HepG2 (cell line): ENCODE data around the gene CASZ1. TPM values are rescaled to one million over a fixed set of nuclear protein-coding genes. Genes with fewer than 3 reads are reported as not detected.
A peak's percentile ranks its signal among the peaks of the same experiment; 100 is the strongest.

Experiments used
- ATAC-seq: fragments of 200-7000 bp; cut with Tn5 transposase; 3 replicates; pipeline ENCODE4 v1.9.1; 2020; ENCODE audit warnings: mild to moderate bottlenecking, moderate library complexity
- BruUV-seq: library from RNA; stranded (reverse); fragments of 400-500 nt; replicated peaks from 2 replicates; lab custom pipeline; 2021; lab: Mats Ljungman, UMichigan
- CTCF ChIA-PET: fragments of 300-600 bp; formaldehyde crosslinking; extraction: SDS; loops from one replicate; lab custom pipeline; 2021; ENCODE audit warnings: low total read pairs, inconsistent platforms, low intra/inter-chr PET ratio; lab: Yijun Ruan, JAX
- POLR2A ChIA-PET: fragments of 350-600 bp; sonication (Branson Sonifier 250); formaldehyde crosslinking; loops from one replicate; lab custom pipeline; 2020; ENCODE audit warnings: antibody characterized with exemption, inconsistent platforms; lab: Yijun Ruan, JAX
- DNase-seq: peaks from one replicate; pipeline ENCODE4 v3.0.0-alpha.2; 2015; ENCODE audit warnings: low spot score
- FAIRE-seq: peaks from 3 replicates; lab custom pipeline; 2011; peaks lifted over from hg19 to GRCh38; lab: Jason Lieb, UNC
- H2AFZ ChIP-seq: one replicate; pipeline ENCODE4 v1.6.1; 2011; ENCODE audit warnings: low read length, inconsistent platforms
- H3K27ac ChIP-seq: fragments of 300-600 bp; 3 replicates; pipeline ENCODE4 v1.8.0; 2011; ENCODE audit warnings: mixed run types, mild to moderate bottlenecking, mixed read lengths, low read length, inconsistent platforms; ENCODE audit not compliant: insufficient read depth; ENCODE audit errors: extremely low read length
- H3K27me3 ChIP-seq, 2 experiments: fragments of 200-600 bp in 1 of 2; 2 replicates in 1 of 2; 3 replicates in 1 of 2; pipeline versions ENCODE4 v1.6.0 to v1.8.0; 2011; ENCODE audit warnings: low read length in 2 of 2, mild to moderate bottlenecking in 2 of 2, moderate library complexity in 2 of 2, inconsistent platforms in 1 of 2; ENCODE audit not compliant: insufficient read depth in 2 of 2, control insufficient read depth in 1 of 2
- H3K36me3 ChIP-seq, 2 experiments: fragments of 200-600 bp in 1 of 2; replicated peaks in 1 of 2; 2 replicates in 1 of 2; 3 replicates in 1 of 2; pipeline versions ENCODE4 v1.5.1 to v1.8.0; 2011; ENCODE audit warnings: low read length in 2 of 2, inconsistent platforms in 1 of 2; ENCODE audit not compliant: insufficient read depth in 2 of 2, control insufficient read depth in 1 of 2
- H3K4me1 ChIP-seq: 2 replicates; pipeline ENCODE4 v1.5.1; 2012; ENCODE audit warnings: low read length, inconsistent platforms; ENCODE audit not compliant: insufficient read depth
- H3K4me2 ChIP-seq: 2 replicates; pipeline ENCODE4 v1.6.0; 2011; ENCODE audit warnings: low read depth, low read length, inconsistent platforms
- H3K4me3 ChIP-seq, 3 experiments: fragments of 200-600 bp in 1 of 3; sonication (generic), shearing (Covaris generic) in 1 of 3; replicated peaks in 1 of 3; 2 replicates each; pipeline ENCODE4 v1.5.1; 2011 to 2016; ENCODE audit warnings: low read length in 3 of 3, inconsistent platforms in 2 of 3, low read depth in 2 of 3, mild to moderate bottlenecking in 2 of 3, control low read depth in 1 of 3, mixed read lengths in 1 of 3; ENCODE audit not compliant: insufficient read depth in 1 of 3
- H3K79me2 ChIP-seq: one replicate; pipeline ENCODE4 v1.6.1; 2011; ENCODE audit warnings: low read length, inconsistent platforms; ENCODE audit not compliant: insufficient read depth
- H3K9ac ChIP-seq: 2 replicates; pipeline ENCODE4 v1.6.0; 2011; ENCODE audit warnings: mild to moderate bottlenecking, low read depth, low read length, inconsistent platforms; ENCODE audit not compliant: insufficient read depth
- H3K9me3 ChIP-seq: 2 replicates; pipeline ENCODE4 v1.5.1; 2012; ENCODE audit warnings: mild to moderate bottlenecking, low read length
- H4K20me1 ChIP-seq: 2 replicates; pipeline ENCODE4 v1.6.0; 2011; ENCODE audit warnings: inconsistent platforms, mild to moderate bottlenecking, low read length, moderate library complexity; ENCODE audit not compliant: insufficient read depth
- CBX1 ChIP-seq: IDR thresholded peaks from one replicate; pipeline ENCODE4 v1.6.1; 2016; ENCODE audit warnings: antibody characterized with exemption, low read depth
- NCOA2 ChIP-seq: sonication (generic); formaldehyde crosslinking; IDR thresholded peaks from 2 replicates; pipeline ENCODE4 v1.8.0; 2022; ENCODE audit warnings: inconsistent platforms
- RNF2 ChIP-seq: fragments of 450-650 bp; conservative IDR thresholded peaks from 2 replicates; pipeline ENCODE4 v1.6.1; 2016; ENCODE audit warnings: low read depth
- SAFB2 ChIP-seq: sonication (generic); formaldehyde crosslinking; IDR thresholded peaks from 2 replicates; pipeline ENCODE4 v1.5.1; 2020; ENCODE audit warnings: missing genetic modification reagents, low read depth, mild to moderate bottlenecking, borderline replicate concordance
- SOX6 ChIP-seq, 2 experiments: fragments of 450-650 bp in 1 of 2; sonication (generic) in 1 of 2; formaldehyde crosslinking in 1 of 2; IDR thresholded peaks; 2 replicates each; pipeline versions ENCODE4 v1.4.0 to v1.6.1; 2017 to 2020; ENCODE audit warnings: antibody characterized with exemption in 1 of 2, mild to moderate bottlenecking in 1 of 2, missing genetic modification reagents in 1 of 2
- ZNF724P ChIP-seq: sonication (generic); formaldehyde crosslinking; IDR thresholded peaks from 2 replicates; pipeline ENCODE4 v1.8.0; 2022; ENCODE audit warnings: missing genetic modification reagents, borderline replicate concordance
- ZSCAN22 ChIP-seq: sonication (generic); formaldehyde crosslinking; IDR thresholded peaks from 2 replicates; pipeline ENCODE4 v1.4.0; 2020; ENCODE audit warnings: mild to moderate bottlenecking, missing genetic modification reagents
- WGBS: methylation state at CpG from one replicate; pipeline ENCODE4 v1.1.6; 2017; ENCODE audit warnings: low lambda C conversion rate; 5-methylcytosine and 5-hydroxymethylcytosine counted together
- in situ Hi-C: cut with HindIII; loops from 2 replicates; pipeline ENCODE4 v1.10.0; 2017; ENCODE audit warnings: low pct_unique_long_range_greater_than_20kb; ENCODE audit not compliant: extremely low pct_ligation_motif_present
- intact Hi-C: fragments of 100-400 bp; cut with micrococcal nuclease; formaldehyde crosslinking; loops from one replicate; pipeline ENCODE4 v1.10.0; 2022; ENCODE audit not compliant: unreplicated experiment
- polyA plus RNA-seq, 8 experiments: library from polyadenylated mRNA; depleted of rRNA in 3 of 8; stranded (reverse) in 7 of 8; unstranded in 1 of 8; fragments of >200 nt; fragmentation: Illumina TruSeq in 4 of 8; extraction: Trizol in 4 of 8; gene quantifications; 2 replicates each; pipeline versions ENCODE4 v1.2.1 to v1.2.3, GENCODE V29; 2011 to 2016; ENCODE audit warnings: low read depth in 4 of 8, missing spikeins in 1 of 8, mixed read lengths in 1 of 8; ENCODE audit not compliant: insufficient read depth in 1 of 8
- total RNA-seq, 5 experiments: library from RNA; depleted of rRNA; stranded (reverse); fragments of >200 nt; fragmentation: Illumina TruSeq; extraction: Trizol; gene quantifications; 2 replicates each; pipeline ENCODE4 v1.2.3, GENCODE V29; 2016; ENCODE audit warnings: low read depth in 1 of 5
- TF ChIP-seq, protein P1 (sequence below): fragments of 450-650 bp; IDR thresholded peaks from 2 replicates; pipeline ENCODE4 v1.6.1; 2016
- TF ChIP-seq, protein P2 (sequence below): sonication (generic); formaldehyde crosslinking; IDR thresholded peaks from 2 replicates; pipeline ENCODE4 v1.5.0; 2020; ENCODE audit warnings: mild to moderate bottlenecking, missing genetic modification reagents, moderate library complexity
- TF ChIP-seq, protein P3 (sequence below): sonication (generic); formaldehyde crosslinking; IDR thresholded peaks from 2 replicates; pipeline ENCODE4 v1.5.0; 2020; ENCODE audit warnings: missing genetic modification reagents, mild to moderate bottlenecking, borderline replicate concordance
- TF ChIP-seq, protein P4 (sequence below), 2 experiments: sonication (generic) in 1 of 2; formaldehyde crosslinking in 1 of 2; IDR thresholded peaks; 2 replicates each; pipeline versions ENCODE4 v1.5.1 to v1.6.1; 2011 to 2020; ENCODE audit warnings: borderline replicate concordance in 1 of 2, low read depth in 1 of 2, low read length in 1 of 2, mild to moderate bottlenecking in 1 of 2, missing genetic modification reagents in 1 of 2, moderate library complexity in 1 of 2

Gene CASZ1
- total and polyA plus RNA-seq, 2 of the 13 experiments (the other 11 are each of a cell fraction or from before 2014, with no cell fraction given): 1.9 to 3.7 TPM

DNA sequence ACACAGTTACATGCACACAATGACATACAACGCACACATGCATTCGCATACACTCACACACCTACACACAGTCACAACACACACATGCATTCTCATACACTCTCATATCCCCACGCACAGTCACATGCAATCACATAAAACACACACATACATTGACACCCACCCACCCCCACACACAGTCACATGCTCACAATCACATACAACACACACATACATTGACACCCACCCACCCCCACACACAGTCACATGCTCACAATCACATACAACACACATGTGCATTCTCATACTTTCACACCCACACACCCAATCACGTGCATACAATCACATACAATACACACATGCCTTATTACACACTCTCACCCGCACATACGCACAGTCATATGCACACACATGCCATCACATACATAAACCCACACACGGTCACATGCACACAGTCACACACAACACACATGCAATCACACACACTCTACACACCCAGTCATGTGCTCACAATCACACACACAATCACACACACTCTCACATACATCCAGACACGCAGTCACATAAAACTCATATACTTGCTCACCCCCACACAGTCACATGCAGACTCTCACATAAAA is 134.3 kb downstream of the CASZ1 start:
- Histone ChIP-seq H3K27me3 (no peaks in the 10 kb centered on the region), H3K36me3 (no peaks in the 10 kb centered on the region), H3K4me1 (peaks cover 3% of the 10 kb centered on the region), H3K27ac (no peak overlapping the region), H2AFZ (no peak overlapping the region), H3K4me2 (no peak overlapping the region), H3K4me3 (no peak overlapping the region), H4K20me1 (no peaks in the 10 kb centered on the region), H3K9ac (no peak overlapping the region), H3K9me3 (no peaks in the 10 kb centered on the region), H3K79me2 (no peaks in the 10 kb centered on the region)
- ATAC-seq (no peak), FAIRE-seq (no peak), DNase-seq (no peak)
- intact Hi-C loops: no loop called here
- ChIA-PET CTCF (no interaction called here), POLR2A (no interaction called here)
- 96% methylated on average over 8 of the region's 8 CpGs for WGBS
- in situ Hi-C loops: no loop called here
- TF ChIP-seq, protein P1, sequence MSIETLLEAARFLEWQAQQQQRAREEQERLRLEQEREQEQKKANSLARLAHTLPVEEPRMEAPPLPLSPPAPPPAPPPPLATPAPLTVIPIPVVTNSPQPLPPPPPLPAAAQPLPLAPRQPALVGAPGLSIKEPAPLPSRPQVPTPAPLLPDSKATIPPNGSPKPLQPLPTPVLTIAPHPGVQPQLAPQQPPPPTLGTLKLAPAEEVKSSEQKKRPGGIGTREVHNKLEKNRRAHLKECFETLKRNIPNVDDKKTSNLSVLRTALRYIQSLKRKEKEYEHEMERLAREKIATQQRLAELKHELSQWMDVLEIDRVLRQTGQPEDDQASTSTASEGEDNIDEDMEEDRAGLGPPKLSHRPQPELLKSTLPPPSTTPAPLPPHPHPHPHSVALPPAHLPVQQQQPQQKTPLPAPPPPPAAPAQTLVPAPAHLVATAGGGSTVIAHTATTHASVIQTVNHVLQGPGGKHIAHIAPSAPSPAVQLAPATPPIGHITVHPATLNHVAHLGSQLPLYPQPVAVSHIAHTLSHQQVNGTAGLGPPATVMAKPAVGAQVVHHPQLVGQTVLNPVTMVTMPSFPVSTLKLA: peak; percentile 76
- TF ChIP-seq SOX6 (IDR thresholded peaks at IDR 0.05) (no peak), SOX6 (CRISPR knock-in tag; IDR thresholded peaks at IDR 0.05) (no peak)
- BruUV-seq: no TSS peak

DNA sequence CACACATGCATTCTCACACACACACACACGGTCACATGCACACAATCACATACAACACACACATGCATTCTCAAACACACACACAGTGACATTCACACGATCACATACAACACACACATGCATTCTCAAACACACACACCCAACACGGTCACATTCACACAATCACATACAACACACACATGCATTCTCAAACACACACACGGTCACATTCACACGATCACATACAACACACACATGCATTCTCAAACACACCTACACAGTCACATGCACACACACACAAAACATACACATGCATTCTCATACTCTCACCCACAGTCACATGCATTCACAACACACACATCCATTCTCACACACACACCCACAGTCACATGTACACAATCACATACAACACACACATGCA is 135.0 kb downstream of the CASZ1 start:
- H4K20me1 ChIP-seq: no peaks in the 10 kb centered on the region
- CTCF ChIA-PET: no interaction called here
- no peak for DNase-seq
- no peaks in the 10 kb centered on the region for H3K36me3 ChIP-seq
- H3K27ac ChIP-seq: no peak overlapping the region
- H3K4me1 ChIP-seq: no peaks in the 10 kb centered on the region
- H3K9ac ChIP-seq: no peak overlapping the region
- in situ Hi-C loops: no loop called here
- no peak overlapping the region for H3K4me3 ChIP-seq
- WGBS: 90% methylated on average over 5 of the region's 5 CpGs
- no peaks in the 10 kb centered on the region for H3K27me3 ChIP-seq
- FAIRE-seq: peak; percentile 30
- POLR2A ChIA-PET: no interaction called here
- no peaks in the 10 kb centered on the region for H3K79me2 ChIP-seq
- ATAC-seq: no peak
- no TSS peak for BruUV-seq
- H2AFZ ChIP-seq: no peak overlapping the region
- intact Hi-C loops: no loop called here
- H3K4me2 ChIP-seq: no peak overlapping the region
- no peaks in the 10 kb centered on the region for H3K9me3 ChIP-seq
- TF ChIP-seq ZSCAN22 (CRISPR knock-in tag) (no peak), ZNF724P (CRISPR knock-in tag) (no peak), CBX1 (no peak), SAFB2 (CRISPR knock-in tag) (no peak), NCOA2 (no peak), RNF2 (no peak)
- TF ChIP-seq, protein P2, sequence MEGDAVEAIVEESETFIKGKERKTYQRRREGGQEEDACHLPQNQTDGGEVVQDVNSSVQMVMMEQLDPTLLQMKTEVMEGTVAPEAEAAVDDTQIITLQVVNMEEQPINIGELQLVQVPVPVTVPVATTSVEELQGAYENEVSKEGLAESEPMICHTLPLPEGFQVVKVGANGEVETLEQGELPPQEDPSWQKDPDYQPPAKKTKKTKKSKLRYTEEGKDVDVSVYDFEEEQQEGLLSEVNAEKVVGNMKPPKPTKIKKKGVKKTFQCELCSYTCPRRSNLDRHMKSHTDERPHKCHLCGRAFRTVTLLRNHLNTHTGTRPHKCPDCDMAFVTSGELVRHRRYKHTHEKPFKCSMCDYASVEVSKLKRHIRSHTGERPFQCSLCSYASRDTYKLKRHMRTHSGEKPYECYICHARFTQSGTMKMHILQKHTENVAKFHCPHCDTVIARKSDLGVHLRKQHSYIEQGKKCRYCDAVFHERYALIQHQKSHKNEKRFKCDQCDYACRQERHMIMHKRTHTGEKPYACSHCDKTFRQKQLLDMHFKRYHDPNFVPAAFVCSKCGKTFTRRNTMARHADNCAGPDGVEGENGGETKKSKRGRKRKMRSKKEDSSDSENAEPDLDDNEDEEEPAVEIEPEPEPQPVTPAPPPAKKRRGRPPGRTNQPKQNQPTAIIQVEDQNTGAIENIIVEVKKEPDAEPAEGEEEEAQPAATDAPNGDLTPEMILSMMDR (CRISPR knock-in tag): no peak
- TF ChIP-seq, protein P3, sequence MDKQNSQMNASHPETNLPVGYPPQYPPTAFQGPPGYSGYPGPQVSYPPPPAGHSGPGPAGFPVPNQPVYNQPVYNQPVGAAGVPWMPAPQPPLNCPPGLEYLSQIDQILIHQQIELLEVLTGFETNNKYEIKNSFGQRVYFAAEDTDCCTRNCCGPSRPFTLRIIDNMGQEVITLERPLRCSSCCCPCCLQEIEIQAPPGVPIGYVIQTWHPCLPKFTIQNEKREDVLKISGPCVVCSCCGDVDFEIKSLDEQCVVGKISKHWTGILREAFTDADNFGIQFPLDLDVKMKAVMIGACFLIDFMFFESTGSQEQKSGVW (CRISPR knock-in tag): no peak
- TF ChIP-seq, protein P4, sequence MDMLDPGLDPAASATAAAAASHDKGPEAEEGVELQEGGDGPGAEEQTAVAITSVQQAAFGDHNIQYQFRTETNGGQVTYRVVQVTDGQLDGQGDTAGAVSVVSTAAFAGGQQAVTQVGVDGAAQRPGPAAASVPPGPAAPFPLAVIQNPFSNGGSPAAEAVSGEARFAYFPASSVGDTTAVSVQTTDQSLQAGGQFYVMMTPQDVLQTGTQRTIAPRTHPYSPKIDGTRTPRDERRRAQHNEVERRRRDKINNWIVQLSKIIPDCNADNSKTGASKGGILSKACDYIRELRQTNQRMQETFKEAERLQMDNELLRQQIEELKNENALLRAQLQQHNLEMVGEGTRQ (IDR thresholded peaks at IDR 0.05; ENCODE audit: low read depth, low read length): no peak
- TF ChIP-seq, protein P4 (CRISPR knock-in tag; IDR thresholded peaks at IDR 0.05; ENCODE audit: borderline replicate concordance): no peak
